H1 (cell line): ENCODE measurements around the gene FHIT. TPM values are rescaled to one million over a fixed set of nuclear protein-coding genes. Genes with fewer than 3 reads are reported as not detected.

ENCODE experiments used
- CTCF ChIA-PET: fragments of 300-600 bp; sonication (Branson Sonifier 250); formaldehyde crosslinking; loops from one replicate; lab custom pipeline; 2021; ENCODE audit not compliant: partially characterized antibody; lab: Charles Lee
- POLR2A ChIA-PET: fragments of 300-600 bp; sonication (Branson Sonifier 250); formaldehyde crosslinking; loops from one replicate; lab custom pipeline; 2021; ENCODE audit warnings: inconsistent platforms; ENCODE audit not compliant: partially characterized antibody; lab: Charles Lee
- DNase-seq, 2 experiments: peaks; one replicate each; pipeline versions ENCODE4 v3.0.0 to v3.0.0-alpha.2; 2010 to 2022; ENCODE audit warnings: low spot score in 2 of 2, low read depth in 1 of 2, mixed read lengths in 1 of 2
- FAIRE-seq: peaks from 2 replicates; lab custom pipeline; 2011; peaks lifted over from hg19 to GRCh38; lab: Jason Lieb, UNC
- H2AFZ ChIP-seq: 2 replicates; pipeline ENCODE4 v1.8.1; 2012; ENCODE audit warnings: low read length, inconsistent platforms
- H2AK5ac ChIP-seq: 2 replicates; pipeline ENCODE4 v1.6.1; 2013; ENCODE audit warnings: low read depth, low read length
- H2BK120ac ChIP-seq: replicated peaks from 2 replicates; pipeline ENCODE3; 2013; ENCODE audit warnings: low read depth, low read length, inconsistent platforms
- H2BK12ac ChIP-seq: 2 replicates; pipeline ENCODE4 v1.6.1; 2013; ENCODE audit warnings: low read depth, low read length
- H2BK15ac ChIP-seq: 2 replicates; pipeline ENCODE4 v1.6.1; 2013; ENCODE audit warnings: low read length
- H2BK20ac ChIP-seq: 2 replicates; pipeline ENCODE4 v1.6.1; 2013; ENCODE audit warnings: low read length
- H2BK5ac ChIP-seq: 2 replicates; pipeline ENCODE4 v1.6.1; 2013; ENCODE audit warnings: low read depth, low read length
- H3K14ac ChIP-seq: 2 replicates; pipeline ENCODE4 v1.6.1; 2013; ENCODE audit warnings: inconsistent platforms; ENCODE audit not compliant: insufficient read length
- H3K18ac ChIP-seq: 2 replicates; pipeline ENCODE4 v1.6.1; 2013; ENCODE audit warnings: low read length; ENCODE audit errors: extremely low read depth
- H3K23ac ChIP-seq: 2 replicates; pipeline ENCODE4 v1.6.1; 2013; ENCODE audit warnings: inconsistent platforms; ENCODE audit not compliant: insufficient read length
- H3K23me2 ChIP-seq: 2 replicates; pipeline ENCODE4 v1.6.1; 2013; ENCODE audit warnings: low read depth, low read length
- H3K27ac ChIP-seq: 2 replicates; pipeline ENCODE4 v1.6.1; 2011; ENCODE audit warnings: low read depth, low read length, inconsistent platforms
- H3K27me3 ChIP-seq, 4 experiments: replicated peaks in 1 of 4; 1 replicate in 1 of 4; 2 replicates in 3 of 4; pipeline versions ENCODE4 v1.6.1 to v1.8.1; 2011 to 2013; ENCODE audit warnings: low read length in 3 of 4, mild to moderate bottlenecking in 3 of 4, inconsistent platforms in 2 of 4, mixed read lengths in 2 of 4, moderate library complexity in 1 of 4; ENCODE audit not compliant: control insufficient read depth in 3 of 4, insufficient read depth in 3 of 4; ENCODE audit errors: extremely low read depth in 1 of 4
- H3K36me3 ChIP-seq, 4 experiments: 2 replicates each; pipeline versions ENCODE4 v1.6.1 to v1.8.1; 2011 to 2013; ENCODE audit warnings: mild to moderate bottlenecking in 4 of 4, low read length in 3 of 4, moderate library complexity in 2 of 4, control low read depth in 1 of 4, inconsistent platforms in 1 of 4; ENCODE audit not compliant: insufficient read depth in 4 of 4, control insufficient read depth in 2 of 4
- H3K4ac ChIP-seq: replicated peaks from 2 replicates; pipeline ENCODE3; 2013; ENCODE audit warnings: low read length, low read depth, mixed read lengths, inconsistent platforms; ENCODE audit not compliant: insufficient read length
- H3K4me1 ChIP-seq, 4 experiments: replicated peaks in 1 of 4; 1 replicate in 1 of 4; 2 replicates in 3 of 4; pipeline versions ENCODE4 v1.6.1 to v1.8.1; 2011 to 2013; ENCODE audit warnings: low read length in 3 of 4, inconsistent platforms in 2 of 4, mixed read lengths in 1 of 4; ENCODE audit not compliant: insufficient read depth in 4 of 4, control insufficient read depth in 3 of 4
- H3K4me2 ChIP-seq, 2 experiments: 2 replicates each; pipeline versions ENCODE4 v1.6.1 to v1.8.1; 2011 to 2013; ENCODE audit warnings: low read depth in 2 of 2, low read length in 2 of 2, control low read depth in 1 of 2, inconsistent platforms in 1 of 2, mild to moderate bottlenecking in 1 of 2; ENCODE audit not compliant: insufficient read depth in 1 of 2
- H3K4me3 ChIP-seq, 4 experiments: fragments of 200-600, 300-600 bp in 1 of 4; sonication (generic), shearing (Covaris generic), sonication (Bioruptor Twin) in 1 of 4; 2 replicates each; pipeline versions ENCODE4 v1.5.1 to v1.8.1; 2011 to 2016; ENCODE audit warnings: low read length in 4 of 4, low read depth in 3 of 4, control low read depth in 2 of 4, inconsistent platforms in 2 of 4, mild to moderate bottlenecking in 2 of 4, mixed read lengths in 1 of 4, moderate library complexity in 1 of 4; ENCODE audit not compliant: insufficient read depth in 2 of 4; ENCODE audit errors: extremely low read depth in 1 of 4
- H3K56ac ChIP-seq: replicated peaks from 2 replicates; pipeline ENCODE3; 2013; ENCODE audit warnings: low read depth, mild to moderate bottlenecking, mixed read lengths, low read length, inconsistent platforms; ENCODE audit not compliant: insufficient read length
- H3K79me1 ChIP-seq: 2 replicates; pipeline ENCODE4 v1.6.1; 2013; ENCODE audit warnings: low read depth, low read length, control low read depth
- H3K79me2 ChIP-seq, 2 experiments: 2 replicates each; pipeline versions ENCODE4 v1.6.1 to v1.8.1; 2012 to 2013; ENCODE audit warnings: low read length in 2 of 2, mild to moderate bottlenecking in 2 of 2, inconsistent platforms in 1 of 2; ENCODE audit not compliant: insufficient read depth in 2 of 2, control insufficient read depth in 1 of 2
- H3K9ac ChIP-seq, 4 experiments: replicated peaks in 1 of 4; 1 replicate in 1 of 4; 2 replicates in 3 of 4; pipeline versions ENCODE4 v1.6.1 to v1.8.1; 2011 to 2013; ENCODE audit warnings: low read depth in 3 of 4, low read length in 3 of 4, control low read depth in 2 of 4, mild to moderate bottlenecking in 2 of 4, moderate library complexity in 2 of 4, inconsistent platforms in 1 of 4; ENCODE audit errors: extremely low read depth in 1 of 4
- H3K9me3 ChIP-seq, 2 experiments: 2 replicates each; pipeline versions ENCODE4 v1.6.1 to v1.8.1; 2012 to 2013; ENCODE audit warnings: mild to moderate bottlenecking in 2 of 2, moderate library complexity in 2 of 2, control low read depth in 1 of 2, inconsistent platforms in 1 of 2, low read depth in 1 of 2, low read length in 1 of 2, mixed read lengths in 1 of 2; ENCODE audit not compliant: insufficient read depth in 2 of 2
- H4K20me1 ChIP-seq, 2 experiments: replicated peaks in 1 of 2; 2 replicates each; pipeline versions ENCODE3 to v1.8.1; 2011 to 2013; ENCODE audit warnings: inconsistent platforms in 2 of 2, low read length in 2 of 2, mild to moderate bottlenecking in 1 of 2; ENCODE audit not compliant: insufficient read depth in 2 of 2, control insufficient read depth in 1 of 2
- H4K5ac ChIP-seq: 2 replicates; pipeline ENCODE4 v1.6.1; 2013; ENCODE audit warnings: low read length, low read depth, mixed read lengths, inconsistent platforms; ENCODE audit not compliant: insufficient read length
- H4K8ac ChIP-seq: 2 replicates; pipeline ENCODE4 v1.8.0; 2013; ENCODE audit warnings: mild to moderate bottlenecking, moderate library complexity, low read length, inconsistent platforms; ENCODE audit not compliant: insufficient read depth; ENCODE audit errors: extremely low read depth
- H4K91ac ChIP-seq: replicated peaks from 2 replicates; pipeline ENCODE3; 2013; ENCODE audit warnings: low read length, mixed read lengths, inconsistent platforms; ENCODE audit not compliant: insufficient read length
- ASH2L ChIP-seq: fragments of 200-600, 300-600 bp; sonication (generic); IDR thresholded peaks from one replicate; pipeline ENCODE4 v1.7.1; 2017; ENCODE audit warnings: low read length
- BCL11A ChIP-seq, 2 experiments: IDR thresholded peaks; one replicate each; pipeline ENCODE4 v1.6.1; 2011; ENCODE audit warnings: low read depth in 2 of 2, low read length in 2 of 2, mild to moderate bottlenecking in 2 of 2
- CBX5 ChIP-seq: fragments of 300-800, 300-1000 bp; sonication (generic); IDR thresholded peaks from 2 replicates; pipeline ENCODE4 v1.7.1; 2016; ENCODE audit warnings: antibody characterized with exemption, low read length, low read depth
- CHD2 ChIP-seq: IDR thresholded peaks from 2 replicates; pipeline ENCODE4 v1.6.1; 2012; ENCODE audit warnings: low read length, improper control_type of control experiment
- EGR1 ChIP-seq: IDR thresholded peaks from 2 replicates; pipeline ENCODE4 v1.6.1; 2011; ENCODE audit warnings: low read depth, low read length, borderline replicate concordance
- EZH2 ChIP-seq: fragments of 200-600 bp; sonication (generic); IDR thresholded peaks from 2 replicates; pipeline ENCODE4 v1.7.1; 2012; ENCODE audit warnings: low read depth, mild to moderate bottlenecking, moderate library complexity, low read length, inconsistent platforms; ENCODE audit not compliant: severe bottlenecking
- FOSL1 ChIP-seq: IDR thresholded peaks from 2 replicates; pipeline ENCODE4 v1.6.1; 2011; ENCODE audit warnings: mild to moderate bottlenecking, low read depth, low read length, moderate library complexity; ENCODE audit not compliant: insufficient read depth
- GABPA ChIP-seq: IDR thresholded peaks from 2 replicates; pipeline ENCODE4 v1.6.1; 2011; ENCODE audit warnings: mild to moderate bottlenecking, low read length, moderate library complexity, borderline replicate concordance; ENCODE audit not compliant: insufficient read depth
- JUN ChIP-seq: IDR thresholded peaks from 2 replicates; pipeline ENCODE4 v1.6.1; 2011; ENCODE audit warnings: low read depth, mild to moderate bottlenecking, improper control_type of control experiment, low read length
- SIRT6 ChIP-seq: IDR thresholded peaks from one replicate; pipeline ENCODE4 v1.7.1; 2012; ENCODE audit warnings: low read length, inconsistent platforms
- SP4 ChIP-seq: IDR thresholded peaks from 2 replicates; pipeline ENCODE4 v1.6.1; 2012; ENCODE audit warnings: low read length, inconsistent platforms
- SUZ12 ChIP-seq: fragments of 200-600 bp; sonication (generic); IDR thresholded peaks from 2 replicates; pipeline ENCODE4 v1.6.1; 2012; ENCODE audit warnings: mild to moderate bottlenecking, inconsistent platforms, low read length, moderate library complexity, mixed read lengths
- TAF1 ChIP-seq: IDR thresholded peaks from 2 replicates; pipeline ENCODE4 v1.6.1; 2011; ENCODE audit warnings: mild to moderate bottlenecking, low read depth, low read length
- TCF12 ChIP-seq: IDR thresholded peaks from 2 replicates; pipeline ENCODE4 v1.6.1; 2011; ENCODE audit warnings: low read depth, mild to moderate bottlenecking, low read length
- TEAD4 ChIP-seq: IDR thresholded peaks from 2 replicates; pipeline ENCODE4 v1.6.1; 2012; ENCODE audit warnings: low read depth, low read length, inconsistent platforms, mixed read lengths
- WGBS, 2 experiments: shearing (Covaris generic) in 1 of 2; methylation state at CpG; one replicate each; pipeline versions ENCODE4 v1.1.6 to v1.1.7; 2013 to 2015; ENCODE audit warnings: low lambda C conversion rate in 2 of 2, mixed read lengths in 2 of 2, inconsistent platforms in 1 of 2, low coverage in 1 of 2, missing lambda C conversion rate in 1 of 2; ENCODE audit not compliant: insufficient replicate concordance in 2 of 2, insufficient coverage in 1 of 2, insufficient read length in 1 of 2; ENCODE audit errors: extremely low coverage in 1 of 2, missing lambda C conversion rate in 1 of 2; 5-methylcytosine and 5-hydroxymethylcytosine counted together
- polyA plus RNA-seq, 7 experiments: library from polyadenylated mRNA; depleted of rRNA in 3 of 7; stranded (reverse) in 5 of 7; unstranded in 2 of 7; fragments of >200 nt in 5 of 7; fragments of 200-250 nt in 2 of 7; gene quantifications; 1 replicate in 5 of 7; 2 replicates in 1 of 7; 4 replicates in 1 of 7; pipeline versions ENCODE4 v1.2.1 to v1.2.3, GENCODE V29; 2011 to 2013; ENCODE audit warnings: missing spikeins in 2 of 7, mixed read lengths in 2 of 7
- total RNA-seq: library from RNA; stranded (reverse); fragmentation: NEBNext Ultra II Directional; extraction: Animal tissue kit (Norgen Biotek cat#: 25700); gene quantifications from 2 replicates; pipeline ENCODE4 v1.2.1, GENCODE V29; 2021
- TF ChIP-seq, protein P1 (sequence below): IDR thresholded peaks from 2 replicates; pipeline ENCODE4 v1.6.1; 2011; ENCODE audit warnings: low read depth, mild to moderate bottlenecking, low read length; ENCODE audit not compliant: insufficient read depth

The FHIT gene
- total and polyA plus RNA-seq, 2 of the 8 experiments (the other 6 are each of a cell fraction or from before 2014, with no cell fraction given), result 1.2 to 3.2 TPM

DNA sequence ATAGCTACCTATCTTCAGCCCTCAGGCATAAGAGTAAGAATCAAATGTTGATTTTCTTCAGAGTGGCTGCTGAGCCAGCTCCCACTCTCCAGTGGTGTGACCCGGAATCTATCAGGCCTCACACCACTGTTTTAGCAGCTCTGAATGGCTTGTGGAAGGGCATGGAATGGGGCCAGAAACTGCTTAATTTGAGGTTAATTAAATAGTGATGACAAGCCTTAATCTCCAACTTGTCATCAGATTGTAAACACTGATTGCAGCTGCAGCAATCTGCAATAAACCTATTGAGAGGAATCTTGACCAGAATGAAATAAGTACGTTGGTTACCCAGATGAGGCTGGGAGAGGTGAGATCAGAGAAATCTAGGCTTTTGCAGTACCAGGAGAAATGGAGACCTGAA, 317.4 kb downstream of the FHIT start:
- Histone ChIP-seq H3K56ac (no peak overlapping the region), H4K20me1 (no peaks in the 10 kb centered on the region), H3K23me2 (no peaks in the 10 kb centered on the region), H2BK5ac (no peak overlapping the region), H3K4me3 (no peak overlapping the region), H3K18ac (no peak overlapping the region), H3K79me2 (no peaks in the 10 kb centered on the region), H3K23ac (no peak overlapping the region), H3K4ac (no peak overlapping the region), H2BK20ac (no peak overlapping the region), H3K4me1 (no peaks in the 10 kb centered on the region), H2AFZ (no peak overlapping the region), H4K5ac (no peak overlapping the region), H3K79me1 (no peaks in the 10 kb centered on the region), H3K36me3 (no peaks in the 10 kb centered on the region), H3K9me3 (no peaks in the 10 kb centered on the region), H2BK120ac (no peak overlapping the region), H2BK12ac (no peak overlapping the region), H4K8ac (no peak overlapping the region), H2BK15ac (no peak overlapping the region), H3K14ac (no peak overlapping the region), H4K91ac (no peak overlapping the region), H2AK5ac (no peak overlapping the region), H3K27ac (no peak overlapping the region), H3K27me3 (no peaks in the 10 kb centered on the region), H3K4me2 (no peak overlapping the region), H3K9ac (no peak overlapping the region)
- CTCF ChIA-PET, result interaction anchor here (1.4 kb wide), 1 partner anchor 1076 kb away, joined by 3 read pairs; no protein-coding TSS in a partner anchor
- 97% methylated on average over 2 of the region's 2 CpGs; no CpG with 5 or more reads in 1 of the 2 experiments for WGBS, 2 experiments
- no peak for DNase-seq
- POLR2A ChIA-PET, result no interaction called here
- FAIRE-seq, result no peak
- TF ChIP-seq TCF12 (no peak), CBX5 (no peak), CHD2 (no peak), JUN (no peak), SP4 (no peak), SUZ12 (no peak), TEAD4 (no peak), EGR1 (no peak), EZH2 (no peak), BCL11A (IDR thresholded peaks at IDR 0.05; ENCODE audit: low read depth in 2 of 2, low read length in 2 of 2) (no peak), ASH2L (no peak), SIRT6 (no peak), TAF1 (no peak), FOSL1 (no peak), GABPA (no peak)
- TF ChIP-seq, protein P1, sequence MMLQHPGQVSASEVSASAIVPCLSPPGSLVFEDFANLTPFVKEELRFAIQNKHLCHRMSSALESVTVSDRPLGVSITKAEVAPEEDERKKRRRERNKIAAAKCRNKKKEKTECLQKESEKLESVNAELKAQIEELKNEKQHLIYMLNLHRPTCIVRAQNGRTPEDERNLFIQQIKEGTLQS, result no peak
